Adipose tissue (tissue), 3 donors: ENCODE results near the gene DNHD1. TPM values are rescaled to one million over a fixed set of nuclear protein-coding genes. Genes with fewer than 3 reads are reported as not detected.

Experiments used
- H3K27ac ChIP-seq: one replicate; pipeline ENCODE4 v1.5.1; 2013; ENCODE audit warnings: low read depth, low read length
- WGBS, 3 donors: extraction: QIAGEN DNeasy Blood & Tissue Kit; methylation state at CpG; one replicate each; pipeline ENCODE4 v1.1.7; 2013; 5-methylcytosine and 5-hydroxymethylcytosine counted together
- polyA plus RNA-seq, 3 donors: library from polyadenylated mRNA; stranded (reverse); fragments of 200-250 nt; gene quantifications; one replicate each; pipeline ENCODE4 v1.2.3, GENCODE V29; 2013
- donor health status: healthy with polysubstance abuse.
- donor health status: Bipolar disorder and iron deficiency.
- donor health status: healthy.

DNHD1 gene
- polyA plus RNA-seq, 3 donors: 2.7 to 13.7 (median 10.6) TPM

DNA sequence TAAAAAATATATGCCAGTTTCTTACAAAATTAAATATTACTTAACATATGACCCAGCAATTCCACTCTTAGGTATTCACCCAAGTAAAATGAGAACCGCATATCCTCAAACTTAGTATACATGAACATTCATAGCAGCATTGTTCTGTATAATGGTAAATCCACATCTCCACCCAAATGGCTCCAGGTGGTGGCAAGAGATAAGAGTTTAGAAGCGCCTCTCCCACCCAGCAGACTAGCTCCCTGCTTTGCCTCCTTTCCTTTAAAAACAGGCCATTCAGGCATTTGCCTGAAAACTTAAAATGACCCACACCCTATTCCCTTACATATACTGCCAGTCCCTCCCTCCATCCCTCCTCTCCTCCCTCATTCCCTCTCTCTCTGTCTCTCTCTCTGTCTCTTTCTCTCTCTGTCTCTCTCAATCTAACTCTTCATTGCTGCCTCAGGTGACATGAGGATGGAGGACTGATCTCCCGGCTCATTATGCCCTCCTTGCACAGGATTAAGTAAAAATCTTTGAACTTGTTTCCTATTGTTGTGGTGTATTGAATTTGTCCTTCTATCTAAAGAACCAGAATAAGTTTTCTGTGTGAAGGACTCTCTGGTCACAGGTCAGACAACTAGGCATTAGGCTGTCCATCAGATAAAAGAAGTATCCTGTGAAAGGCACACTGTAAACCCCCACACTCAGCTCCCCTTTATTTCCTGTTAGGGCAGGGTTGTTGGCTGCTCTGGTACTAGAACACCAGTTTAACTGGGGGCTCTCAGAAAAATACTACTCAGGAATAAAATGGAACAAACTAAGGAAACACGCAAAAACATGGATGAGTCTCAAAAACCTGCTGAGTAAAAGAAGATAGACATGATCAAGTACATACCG, 58.0 kb downstream of the DNHD1 start:
- no peak overlapping the region for H3K27ac ChIP-seq
- WGBS, 3 donors: 88 to 97% (median 89%) methylated on average over 5 of the region's 5 CpGs

DNA sequence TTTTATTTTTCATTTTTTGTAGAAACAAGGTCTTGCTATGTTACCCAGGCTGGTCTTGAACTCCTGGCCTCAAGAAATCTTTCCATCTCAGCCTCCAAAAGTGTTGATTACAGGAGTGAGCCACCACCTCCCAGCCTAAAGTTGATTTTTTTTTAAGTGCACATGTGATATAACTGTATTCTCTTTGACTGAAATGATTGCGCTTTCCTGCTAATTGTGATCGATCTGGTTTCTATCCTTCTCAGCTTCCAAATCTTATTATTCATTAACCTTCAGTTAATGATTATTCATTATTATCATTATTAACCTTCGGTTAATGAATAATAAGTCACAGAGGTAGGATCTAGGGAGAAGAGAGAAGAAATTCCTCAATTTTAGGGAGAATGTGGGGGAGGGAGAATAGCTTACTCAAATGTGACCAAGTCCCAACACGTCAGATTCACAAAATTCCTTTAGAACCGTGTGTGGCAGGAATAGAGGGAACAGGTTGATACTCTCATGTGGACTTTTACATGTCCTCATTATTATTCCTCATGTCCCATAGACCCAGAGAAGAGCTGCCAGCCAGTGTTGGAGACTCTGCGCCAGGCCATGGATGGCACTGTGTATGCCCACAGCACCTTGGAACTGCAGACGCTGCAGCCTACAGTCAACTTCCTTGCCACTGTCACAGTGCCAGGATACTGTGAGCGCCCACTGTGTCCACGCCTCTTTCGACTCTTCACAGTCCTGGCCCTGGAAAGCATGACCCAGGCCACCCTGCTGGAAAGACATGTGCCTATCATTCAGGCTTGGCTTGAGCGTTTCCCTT, 59.3 kb downstream of the DNHD1 start:
- no peak overlapping the region for H3K27ac ChIP-seq
- 70 to 94% (median 92%) methylated on average over 11 of the region's 11 CpGs for WGBS, 3 donors

DNA sequence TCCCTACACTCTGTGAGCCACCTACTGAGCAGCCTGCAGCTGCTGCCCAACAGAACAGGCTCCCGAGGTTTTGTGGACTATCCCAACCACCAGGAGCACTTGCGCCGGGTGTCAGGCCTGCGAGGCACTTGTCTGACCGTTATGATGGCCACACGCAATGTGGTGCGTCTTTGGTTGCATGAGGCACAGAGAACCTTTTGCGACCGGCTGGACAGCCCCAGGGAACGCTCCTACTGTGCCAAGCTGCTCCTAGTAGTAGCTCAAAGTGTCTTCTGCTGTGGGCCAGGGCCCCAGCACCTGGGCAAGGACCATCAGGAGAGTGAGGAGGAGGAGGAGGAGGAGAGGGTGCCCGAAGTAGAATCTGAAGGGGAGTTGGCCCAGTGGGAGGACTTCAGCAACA, 60.0 kb downstream of the DNHD1 start:
- H3K27ac ChIP-seq: no peak overlapping the region
- WGBS, 3 donors: 94 to 96% (median 94%) methylated on average over 11 of the region's 11 CpGs

DNA sequence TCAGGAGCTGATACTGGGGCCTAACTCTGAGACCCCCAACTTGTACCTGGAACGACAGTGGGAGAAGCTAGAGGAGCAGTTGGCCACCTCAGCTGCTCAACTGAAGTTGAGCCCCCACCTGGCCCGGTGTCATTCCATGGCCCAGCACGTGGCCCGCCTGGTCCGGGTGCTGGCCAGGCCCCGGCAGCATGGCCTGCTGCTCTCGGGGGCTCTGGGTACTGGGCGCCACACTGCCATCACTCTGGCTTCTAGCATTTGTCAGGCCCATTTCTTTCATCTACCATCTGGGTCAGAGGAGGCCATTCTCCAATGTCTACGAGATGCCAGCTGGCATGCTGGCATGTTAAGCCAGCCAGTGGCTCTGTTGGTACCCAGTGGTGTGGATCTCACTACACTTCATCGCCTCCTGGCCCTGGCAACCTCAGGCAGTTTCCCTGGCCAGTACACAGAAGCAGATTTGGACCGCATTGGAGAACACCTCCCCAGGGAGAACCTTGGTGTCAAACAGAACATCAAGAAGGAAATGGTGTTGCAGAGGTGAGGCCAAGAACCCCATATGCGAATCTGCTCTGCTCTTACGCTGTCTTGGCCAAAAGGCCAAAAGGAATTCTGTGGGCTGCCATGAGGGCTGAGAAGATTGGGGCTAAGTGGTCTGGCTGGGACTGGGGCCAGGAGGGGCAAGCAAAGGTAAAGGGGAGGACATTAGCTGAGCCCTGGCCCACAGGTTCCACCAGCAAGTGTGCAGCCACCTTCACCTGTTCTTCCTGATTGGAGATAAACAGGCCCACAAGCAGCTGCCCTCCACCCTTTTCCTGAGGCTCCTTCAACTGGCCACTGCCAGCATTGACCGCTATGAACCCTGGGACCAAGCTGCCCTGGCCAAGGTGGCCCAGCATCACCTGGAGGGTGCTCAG, 60.9 kb downstream of the DNHD1 start:
- WGBS, 3 donors: 95 to 98% (median 98%) methylated on average over 14 of the region's 14 CpGs
- no peak overlapping the region for H3K27ac ChIP-seq

DNA sequence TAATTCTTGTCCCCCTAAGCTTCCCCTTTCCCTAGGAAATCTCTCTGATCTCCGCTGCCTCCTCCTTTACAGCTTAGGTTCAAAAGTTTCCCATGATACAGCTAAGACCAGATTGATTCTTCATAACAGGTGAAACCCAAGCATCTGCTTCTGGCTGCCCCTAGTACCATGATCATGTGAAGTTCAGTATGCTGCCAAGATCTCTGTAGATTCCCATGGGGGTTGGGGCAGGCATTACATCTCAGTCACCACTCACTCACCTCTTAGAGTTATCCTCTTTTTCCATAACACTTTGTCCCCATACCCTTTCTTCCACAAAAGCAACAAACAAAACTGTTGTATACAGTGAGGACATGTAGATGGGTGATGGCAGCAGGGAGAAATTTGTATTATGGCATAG, 62.3 kb downstream of the DNHD1 start:
- H3K27ac ChIP-seq: no peak overlapping the region
- 94 to 100% (median 100%) methylated on average over 1 of the region's 1 CpG for WGBS, 3 donors

DNA sequence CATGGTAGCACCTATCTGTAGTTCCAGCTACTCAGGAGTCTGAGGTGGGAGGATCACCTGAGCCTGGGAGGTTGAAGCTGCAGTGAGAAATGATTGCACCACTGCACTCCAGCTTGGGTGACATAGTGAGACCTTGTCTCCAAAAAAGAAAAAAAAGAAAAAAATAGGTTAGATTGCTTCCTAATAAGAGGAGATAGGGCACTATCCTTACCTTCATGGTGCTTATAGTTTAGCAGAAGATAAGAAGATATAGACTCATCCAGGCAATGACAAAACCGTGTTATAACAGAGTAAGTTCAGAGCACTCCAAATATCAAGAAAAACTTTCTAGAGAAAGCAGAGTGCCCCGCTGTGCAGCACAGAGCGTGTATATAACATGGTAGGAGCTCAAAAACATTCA, 64.2 kb downstream of the DNHD1 start:
- no peak overlapping the region for H3K27ac ChIP-seq
- WGBS, 3 donors: 93 to 97% (median 95%) methylated on average over 3 of the region's 3 CpGs

DNA sequence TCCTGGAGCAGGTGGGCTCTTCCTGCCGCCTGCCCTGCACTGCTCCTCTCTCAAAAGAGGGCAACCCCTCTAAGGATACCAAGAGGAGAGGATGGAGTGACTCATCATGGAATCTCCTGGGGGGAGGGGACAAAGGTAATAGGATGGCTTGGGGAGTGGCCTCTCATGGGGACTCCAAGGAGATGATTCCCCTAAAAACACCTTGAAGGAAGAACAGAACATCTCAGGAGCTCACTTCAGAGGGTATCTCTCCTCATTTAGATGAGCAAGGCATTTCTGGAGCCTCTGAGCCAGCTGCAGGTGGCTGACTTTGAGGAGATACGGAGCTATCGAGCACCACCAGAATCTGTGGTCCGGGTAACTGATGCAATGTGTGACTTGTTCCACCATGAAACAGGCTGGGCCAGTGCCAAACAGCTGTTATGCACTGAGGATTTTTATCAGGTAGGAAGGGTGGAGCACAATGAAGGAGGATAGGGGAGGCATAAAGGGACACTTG, 66.1 kb downstream of the DNHD1 start:
- WGBS, 3 donors: 89 to 94% (median 93%) methylated on average over 4 of the region's 4 CpGs
- H3K27ac ChIP-seq: no peak overlapping the region

DNA sequence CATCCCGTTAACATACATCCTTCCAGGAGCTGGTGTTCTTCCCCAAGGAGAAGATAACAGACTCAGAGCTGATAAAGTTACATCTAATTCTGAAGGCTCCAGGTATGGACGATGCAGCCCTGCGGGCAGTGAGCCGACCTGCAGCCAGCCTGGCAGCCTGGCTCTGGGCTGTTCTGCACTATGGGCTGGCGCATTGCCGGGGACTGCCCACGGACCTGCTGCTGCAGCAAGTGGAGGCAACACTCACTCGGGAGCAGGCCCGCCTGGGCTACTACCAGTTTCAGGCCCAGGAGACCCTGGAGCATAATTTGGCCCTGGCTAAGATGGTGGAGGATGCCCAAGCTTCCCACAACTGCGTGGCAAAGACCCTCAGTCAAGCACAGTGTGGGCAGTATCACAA, 66.6 kb downstream of the DNHD1 start:
- no peak overlapping the region for H3K27ac ChIP-seq
- 89 to 96% (median 93%) methylated on average over 10 of the region's 10 CpGs for WGBS, 3 donors

DNA sequence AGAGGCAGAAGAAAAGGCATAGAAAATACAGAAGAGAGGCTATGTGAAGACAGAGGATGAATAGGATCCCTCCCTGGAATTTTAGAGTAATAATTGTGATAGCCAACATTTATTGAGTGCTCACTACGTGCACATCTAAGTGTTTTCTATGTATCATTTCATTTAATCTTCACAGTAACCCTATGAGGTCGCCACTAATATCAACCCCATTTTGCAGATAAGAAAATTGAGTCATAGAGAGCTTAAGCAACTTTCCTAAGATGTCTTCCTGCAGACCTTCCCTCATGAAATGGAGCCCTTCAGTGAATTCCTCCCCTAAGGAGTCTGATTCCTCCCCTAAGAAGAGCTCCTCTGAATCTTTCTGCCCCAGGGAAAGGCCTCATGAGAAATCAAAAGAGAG, 68.2 kb downstream of the DNHD1 start:
- no peak overlapping the region for H3K27ac ChIP-seq
- 73 to 86% (median 81%) methylated on average over 2 of the region's 2 CpGs for WGBS, 3 donors

DNA sequence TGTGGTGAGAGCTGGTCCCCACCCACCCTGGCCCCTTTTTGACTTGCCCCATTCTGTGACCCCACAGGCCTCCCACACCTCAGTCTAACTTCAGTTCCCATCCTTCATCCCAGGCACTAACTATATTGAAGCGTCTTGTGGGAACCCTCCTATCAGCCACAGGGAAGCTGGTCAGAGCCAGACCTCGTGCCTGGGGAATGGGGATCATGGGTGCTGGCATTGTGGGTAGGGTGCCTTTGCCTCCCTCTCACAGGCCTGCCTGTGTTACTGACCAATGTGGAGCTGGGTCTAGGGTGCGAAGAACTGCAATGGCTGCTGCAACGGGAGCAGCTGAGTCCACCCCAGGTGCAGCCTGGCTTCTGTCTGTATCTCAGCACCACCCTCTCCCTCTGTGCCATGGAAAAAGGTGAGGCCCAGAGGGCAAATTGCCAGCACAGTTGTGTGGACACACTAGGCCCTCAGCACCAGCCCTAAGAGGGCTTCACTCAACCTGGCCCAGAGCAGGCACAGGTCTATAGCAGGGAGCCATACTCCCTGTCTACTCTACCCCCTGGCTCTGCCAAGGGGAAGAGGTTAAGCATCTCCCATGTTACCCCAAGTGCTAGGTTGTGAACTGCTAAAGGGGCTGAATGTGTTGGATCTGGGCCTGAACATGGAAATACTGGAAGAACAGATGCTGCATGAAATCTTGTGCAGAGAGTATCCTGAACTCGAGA, 69.1 kb downstream of the DNHD1 start:
- H3K27ac ChIP-seq: no peak overlapping the region
- 84 to 96% (median 94%) methylated on average over 5 of the region's 5 CpGs for WGBS, 3 donors

DNA sequence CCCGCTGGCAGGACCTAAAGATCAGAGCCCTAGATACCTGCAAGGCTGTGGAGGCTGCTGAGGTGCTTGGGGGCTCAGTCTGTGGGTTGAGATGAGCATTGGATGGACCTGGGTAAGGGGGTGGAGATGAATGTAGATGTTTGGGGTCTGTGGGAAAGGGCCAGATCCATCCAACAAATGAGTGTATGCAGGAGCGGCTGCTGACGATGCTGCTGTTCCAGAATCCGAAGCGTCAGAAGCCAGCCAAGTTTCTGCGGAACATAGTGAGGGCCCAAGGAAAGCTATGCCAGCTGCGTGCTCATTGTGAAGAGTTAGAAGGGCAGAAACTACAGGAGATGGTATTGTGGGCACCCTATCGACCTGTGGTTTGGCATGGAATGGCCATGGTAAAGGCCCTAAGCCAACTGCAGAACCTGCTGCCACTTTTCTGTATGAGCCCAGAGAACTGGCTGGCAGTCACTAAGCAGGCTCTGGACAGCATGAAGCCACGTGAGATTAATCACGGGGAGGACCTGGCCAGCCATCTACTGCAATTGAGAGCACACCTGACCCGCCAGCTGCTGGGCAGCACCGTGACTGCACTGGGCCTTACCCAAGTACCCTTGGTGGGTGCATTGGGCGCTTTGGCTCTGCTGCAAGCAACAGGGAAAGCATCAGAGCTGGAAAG, 69.8 kb downstream of the DNHD1 start:
- H3K27ac ChIP-seq: no peak overlapping the region
- 91 to 94% (median 93%) methylated on average over 13 of the region's 13 CpGs for WGBS, 3 donors

DNA sequence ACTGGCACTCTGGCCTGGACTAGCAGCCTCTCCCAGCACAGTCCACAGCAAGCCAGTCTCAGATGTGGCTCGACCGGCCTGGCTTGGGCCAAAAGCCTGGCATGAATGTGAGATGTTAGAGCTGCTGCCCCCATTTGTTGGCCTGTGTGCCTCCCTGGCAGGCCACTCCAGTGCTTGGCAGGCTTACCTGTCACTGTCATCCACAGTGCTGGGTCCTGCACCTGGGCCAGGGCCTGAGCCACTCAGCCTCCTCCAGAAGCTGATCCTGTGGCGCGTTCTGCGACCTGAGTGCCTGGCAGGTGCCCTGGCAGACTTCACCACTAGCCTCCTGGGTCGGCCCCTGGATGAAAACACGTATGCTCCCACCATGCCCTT, 70.3 kb downstream of the DNHD1 start:
- 96 to 99% (median 99%) methylated on average over 7 of the region's 7 CpGs for WGBS, 3 donors
- no peak overlapping the region for H3K27ac ChIP-seq

DNA sequence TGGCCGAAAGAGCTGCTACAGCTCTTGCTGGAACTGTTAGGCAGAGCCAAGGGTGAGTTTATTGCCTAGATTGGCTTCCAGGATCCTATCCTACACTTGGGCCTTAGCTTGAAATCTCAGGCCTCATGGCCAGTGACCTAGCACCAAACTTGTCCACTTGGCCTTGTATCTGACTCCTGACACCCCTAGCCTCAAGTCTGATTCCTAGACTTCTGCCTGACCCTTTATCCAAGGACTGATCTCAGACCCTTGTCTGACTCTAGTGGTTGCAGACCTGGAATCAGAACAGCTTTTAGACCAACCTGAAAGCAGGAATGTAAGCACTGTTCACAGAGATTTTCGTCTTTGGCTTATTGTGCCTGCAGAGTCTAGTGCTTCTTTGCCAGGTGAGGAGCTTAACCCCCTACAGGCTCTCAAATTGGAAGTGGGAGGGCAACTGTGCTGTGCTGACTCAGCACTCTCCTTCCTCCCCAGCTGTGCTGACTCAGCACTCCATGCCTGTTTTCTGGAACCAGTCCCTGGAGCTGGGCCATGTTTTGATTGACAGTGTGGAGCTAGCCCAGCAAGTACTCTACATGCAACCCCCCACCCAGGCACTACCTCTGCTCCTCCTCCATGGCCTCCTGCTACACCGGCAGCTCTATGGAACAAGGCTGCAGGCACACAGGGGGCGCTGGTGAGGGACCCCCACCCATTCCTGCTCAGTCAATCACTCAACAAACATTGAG, 71.3 kb downstream of the DNHD1 start:
- 45 to 73% (median 69%) methylated on average over 4 of the region's 4 CpGs for WGBS, 3 donors
- no peak overlapping the region for H3K27ac ChIP-seq

DNA sequence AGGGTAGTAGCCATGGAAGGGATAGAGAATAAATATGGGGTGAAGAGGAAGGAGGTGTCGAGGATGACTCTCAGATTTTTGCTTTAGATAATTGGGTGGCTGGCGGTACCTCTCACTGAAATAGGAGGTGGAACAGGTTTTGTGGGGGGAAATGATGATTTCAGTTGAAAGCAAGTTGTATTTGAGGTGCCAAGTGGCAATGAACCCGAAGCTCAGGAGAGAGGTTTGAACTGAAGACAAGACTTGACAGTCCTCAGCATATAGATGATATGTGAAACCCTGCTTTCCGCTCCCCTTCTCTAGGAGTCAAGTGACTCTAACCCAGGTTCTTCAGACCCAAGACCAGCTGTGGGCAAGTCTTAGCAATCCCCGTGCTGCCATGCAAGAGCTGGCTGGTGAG, 72.6 kb downstream of the DNHD1 start:
- WGBS, 3 donors: 83 to 93% (median 85%) methylated on average over 5 of the region's 5 CpGs
- no peak overlapping the region for H3K27ac ChIP-seq

DNA sequence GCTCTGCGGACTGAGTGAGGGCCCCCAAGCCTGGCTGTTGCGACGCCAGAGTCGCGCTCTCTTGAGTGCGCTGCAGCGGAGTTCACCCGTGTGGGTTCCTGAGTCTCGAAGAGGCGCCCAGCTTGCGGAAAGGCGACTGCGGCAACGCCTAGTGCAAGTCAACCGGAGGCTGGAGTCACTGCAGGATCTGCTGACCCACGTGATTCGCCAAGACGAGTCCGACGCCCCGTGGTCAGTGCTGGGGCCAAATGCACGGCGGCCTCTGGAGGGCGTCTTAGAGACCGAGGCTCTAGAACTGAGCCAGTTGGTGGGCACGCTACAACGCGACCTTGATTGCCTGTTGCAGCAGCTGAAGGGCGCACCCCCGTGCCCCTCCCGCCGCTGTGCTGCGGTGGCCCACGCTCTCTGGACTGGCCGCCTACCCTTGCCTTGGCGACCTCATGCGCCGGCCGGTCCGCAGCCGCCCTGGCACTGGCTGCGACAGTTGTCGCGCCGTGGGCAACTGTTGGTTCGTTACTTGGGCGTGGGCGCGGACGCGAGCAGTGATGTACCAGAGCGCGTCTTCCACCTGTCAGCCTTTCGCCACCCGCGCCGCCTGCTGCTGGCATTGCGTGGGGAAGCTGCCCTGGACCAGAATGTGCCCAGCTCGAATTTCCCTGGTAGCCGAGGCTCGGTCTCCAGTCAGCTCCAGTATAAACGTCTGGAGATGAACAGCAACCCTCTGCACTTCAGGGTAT, 73.8 kb downstream of the DNHD1 start:
- no peak overlapping the region for H3K27ac ChIP-seq
- 72 to 80% (median 78%) methylated on average over 62 of the region's 62 CpGs for WGBS, 3 donors

DNA sequence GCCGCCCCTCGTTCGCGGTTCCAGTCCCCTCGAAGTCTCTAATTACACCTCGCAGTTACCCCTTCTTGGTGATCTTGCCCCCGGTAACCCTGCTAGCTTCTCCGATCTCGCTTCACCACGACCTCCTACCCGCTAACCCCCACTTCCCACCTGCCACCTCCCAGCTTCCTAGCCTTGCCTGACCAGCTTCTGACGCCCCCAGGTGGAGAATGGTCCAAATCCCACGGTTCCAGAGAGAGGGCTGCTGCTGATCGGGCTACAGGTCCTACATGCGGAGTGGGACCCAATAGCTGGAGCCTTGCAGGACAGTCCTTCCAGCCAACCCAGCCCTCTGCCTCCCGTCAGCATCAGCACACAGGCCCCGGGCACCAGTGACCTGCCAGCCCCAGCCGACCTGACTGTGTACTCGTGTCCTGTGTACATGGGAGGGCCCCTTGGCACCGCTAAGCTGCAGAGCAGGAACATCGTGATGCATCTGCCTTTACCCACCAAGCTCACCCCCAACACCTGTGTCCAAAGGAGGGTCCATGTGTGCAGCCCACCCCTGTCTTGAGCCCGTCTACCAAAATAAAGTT, 74.4 kb downstream of the DNHD1 start:
- H3K27ac ChIP-seq: no peak overlapping the region
- 76 to 84% (median 80%) methylated on average over 22 of the region's 22 CpGs for WGBS, 3 donors
